ENCODE data around the gene WDR62.

DNA sequence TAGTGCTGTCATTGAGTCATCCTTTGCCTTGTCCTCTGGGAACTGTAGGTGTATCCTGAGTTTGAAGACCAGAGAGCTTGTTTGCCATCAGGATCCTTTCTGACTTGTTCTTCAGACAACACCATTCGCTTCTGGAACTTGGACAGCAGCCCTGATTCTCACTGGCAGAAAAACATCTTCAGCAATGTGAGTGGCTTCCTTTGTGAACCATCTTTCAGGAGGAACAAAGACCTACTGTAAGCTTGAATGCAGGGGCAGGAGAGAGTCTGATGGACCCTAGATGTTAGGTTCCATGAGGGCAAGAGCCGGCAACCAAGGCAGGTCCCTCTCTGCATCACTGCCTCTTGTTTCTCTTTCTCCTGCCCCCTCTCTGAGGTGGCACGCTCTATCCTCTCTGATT, 26.7 kb downstream of the WDR62 start:
- no peak for TF ChIP-seq POLR2A (IDR thresholded peaks at IDR 0.05)
- TF ChIP-seq CTCF (IDR thresholded peaks at IDR 0.05): no peak
